K562 (cell line): Measurements from ENCODE around the gene CMIP. TPM values are rescaled to one million over a fixed set of nuclear protein-coding genes. Genes with fewer than 3 reads are reported as not detected.

Experiments used
- ATAC-seq: fragments of 200-7000 bp; cut with Tn5 transposase; 3 replicates; pipeline ENCODE4 v1.9.1; 2020; ENCODE audit warnings: moderate library complexity
- BruUV-seq: library from RNA; stranded (reverse); fragments of 400-500 nt; replicated peaks from 2 replicates; lab custom pipeline; 2021; lab: Mats Ljungman, UMichigan
- CTCF ChIA-PET: fragments of 300-600 bp; formaldehyde crosslinking; extraction: SDS; loops from one replicate; lab custom pipeline; 2021; ENCODE audit warnings: low intra/inter-chr PET ratio; lab: Yijun Ruan, JAX
- POLR2A ChIA-PET: fragments of 300-600, 350-650 bp; sonication (Branson Sonifier 250); formaldehyde crosslinking; extraction: SDS; loops from one replicate; lab custom pipeline; 2021; ENCODE audit warnings: antibody characterized with exemption, inconsistent platforms; lab: Yijun Ruan, JAX
- DNase-seq, 4 experiments: peaks; one replicate each; pipeline versions ENCODE4 v3.0.0 to v3.0.0-alpha.2; 2011 to 2018; ENCODE audit warnings: low spot score in 3 of 4, mixed read lengths in 3 of 4; ENCODE audit errors: extremely low read depth in 1 of 4
- FAIRE-seq: peaks from 2 replicates; lab custom pipeline; 2011; peaks lifted over from hg19 to GRCh38; lab: Jason Lieb, UNC
- H2AFZ ChIP-seq: 2 replicates; pipeline ENCODE4 v1.6.0; 2011; ENCODE audit warnings: low read depth, low read length, control low read depth, inconsistent platforms
- H3K27ac ChIP-seq: fragments of 200-600 bp; 3 replicates; pipeline ENCODE4 v1.8.0; 2011; ENCODE audit warnings: low read depth, mild to moderate bottlenecking, control low read depth, inconsistent platforms, low read length, moderate library complexity, mixed read lengths; ENCODE audit errors: extremely low read depth
- H3K27me3 ChIP-seq, 2 experiments: fragments of 300-600 bp in 1 of 2; 2 replicates in 1 of 2; 3 replicates in 1 of 2; pipeline versions ENCODE4 v1.6.0 to v1.8.0; 2011; ENCODE audit warnings: inconsistent platforms in 2 of 2, low read length in 2 of 2, mild to moderate bottlenecking in 1 of 2, mixed read lengths in 1 of 2, moderate library complexity in 1 of 2; ENCODE audit not compliant: control insufficient read depth in 2 of 2, insufficient read depth in 2 of 2
- H3K36me3 ChIP-seq: fragments of 300-600 bp; 3 replicates; pipeline ENCODE4 v1.8.0; 2011; ENCODE audit warnings: mild to moderate bottlenecking, low read length, inconsistent platforms; ENCODE audit not compliant: control insufficient read depth, insufficient read depth
- H3K4me1 ChIP-seq, 2 experiments: fragments of 200-600 bp in 1 of 2; replicated peaks in 1 of 2; 2 replicates in 1 of 2; 3 replicates in 1 of 2; pipeline versions ENCODE4 v1.5.1 to v1.8.0; 2011; ENCODE audit warnings: inconsistent platforms in 2 of 2, low read length in 2 of 2, mild to moderate bottlenecking in 1 of 2, mixed read lengths in 1 of 2, moderate library complexity in 1 of 2; ENCODE audit not compliant: control insufficient read depth in 2 of 2, insufficient read depth in 2 of 2
- H3K4me2 ChIP-seq: 2 replicates; pipeline ENCODE4 v1.6.1; 2011; ENCODE audit warnings: low read length, control low read depth, inconsistent platforms, mixed read lengths; ENCODE audit not compliant: insufficient read depth
- H3K4me3 ChIP-seq: fragments of 200-600 bp; sonication (generic), shearing (Covaris generic); 2 replicates; pipeline ENCODE4 v1.5.1; 2016; ENCODE audit warnings: control low read depth, inconsistent platforms
- H3K79me2 ChIP-seq: fragments of 200-600 bp; 3 replicates; pipeline ENCODE4 v1.8.0; 2011; ENCODE audit warnings: low read length, inconsistent platforms; ENCODE audit not compliant: control insufficient read depth, insufficient read depth
- H3K9ac ChIP-seq, 2 experiments: 2 replicates each; pipeline versions ENCODE4 v1.6.0 to v1.6.1; 2011; ENCODE audit warnings: low read depth in 2 of 2, low read length in 2 of 2, control low read depth in 1 of 2, inconsistent platforms in 1 of 2, mild to moderate bottlenecking in 1 of 2, mixed read lengths in 1 of 2; ENCODE audit not compliant: insufficient read depth in 1 of 2
- H3K9me1 ChIP-seq: one replicate; pipeline ENCODE4 v1.6.0; 2011; ENCODE audit warnings: inconsistent platforms, mild to moderate bottlenecking, low read length, moderate library complexity; ENCODE audit not compliant: control insufficient read depth, insufficient read depth
- H3K9me3 ChIP-seq: replicated peaks from 2 replicates; pipeline ENCODE4 v1.5.1; 2011; ENCODE audit warnings: low read depth, low read length, inconsistent platforms; ENCODE audit not compliant: control insufficient read depth, insufficient read depth
- H4K20me1 ChIP-seq: replicated peaks from 2 replicates; pipeline ENCODE4 v1.6.1; 2011; ENCODE audit warnings: low read length, inconsistent platforms, mixed read lengths; ENCODE audit not compliant: control insufficient read depth, insufficient read depth
- ATF7 ChIP-seq: fragments of 450-650 bp; IDR thresholded peaks from 2 replicates; pipeline ENCODE4 v1.7.1; 2014; ENCODE audit warnings: mild to moderate bottlenecking, moderate library complexity
- BRD4 ChIP-seq: fragments of 200-600 bp; sonication (generic); IDR thresholded peaks from 2 replicates; pipeline ENCODE4 v1.6.1; 2017; ENCODE audit warnings: inconsistent platforms
- CBX1 ChIP-seq: sonication (generic); IDR thresholded peaks from 2 replicates; pipeline ENCODE4 v1.6.1; 2016; ENCODE audit warnings: antibody characterized with exemption, low read depth, mild to moderate bottlenecking
- CREM ChIP-seq: IDR thresholded peaks from 2 replicates; pipeline ENCODE4 v1.6.1; 2014; ENCODE audit warnings: antibody characterized with exemption, low read depth
- EWSR1 ChIP-seq: fragments of 450-650 bp; IDR thresholded peaks from 2 replicates; pipeline ENCODE4 v1.6.1; 2018; ENCODE audit warnings: borderline replicate concordance, mild to moderate bottlenecking, low read depth, moderate library complexity; ENCODE audit not compliant: partially characterized antibody
- HNRNPL ChIP-seq: fragments of 200-400 bp; formaldehyde crosslinking; IDR thresholded peaks from 2 replicates; pipeline ENCODE4 v1.6.1; 2017; ENCODE audit warnings: low read depth, mild to moderate bottlenecking, low read length
- KDM4B ChIP-seq, 2 experiments: fragments of 450-650 bp in 1 of 2; sonication (generic) in 1 of 2; IDR thresholded peaks; 2 replicates each; pipeline ENCODE4 v1.6.1; 2016 to 2017; ENCODE audit warnings: borderline replicate concordance in 2 of 2, antibody characterized with exemption in 1 of 2, low read depth in 1 of 2, mild to moderate bottlenecking in 1 of 2
- MEF2D ChIP-seq: conservative IDR thresholded peaks from 2 replicates; pipeline ENCODE4 v1.6.1; 2016; ENCODE audit warnings: low read depth, missing genetic modification characterization, missing compliant biosample characterization
- MTA3 ChIP-seq: fragments of 450-650 bp; formaldehyde crosslinking; IDR thresholded peaks from 2 replicates; pipeline ENCODE4 v1.6.1; 2017; ENCODE audit warnings: mild to moderate bottlenecking, borderline replicate concordance
- RAD21 ChIP-seq, 2 experiments: fragments of 250-450 bp in 1 of 2; fragments of 450-650 bp in 1 of 2; sonication (Bioruptor Pico) in 1 of 2; formaldehyde crosslinking in 1 of 2; IDR thresholded peaks in 1 of 2; conservative IDR thresholded peaks in 1 of 2; 2 replicates each; pipeline versions ENCODE4 v1.4.0 to v1.8.0; 2020 to 2022; ENCODE audit warnings: mild to moderate bottlenecking in 2 of 2, moderate library complexity in 1 of 2
- SRSF9 ChIP-seq: fragments of 200-400 bp; formaldehyde crosslinking; IDR thresholded peaks from 2 replicates; pipeline ENCODE4 v1.6.1; 2017; ENCODE audit warnings: low read depth, low read length, borderline replicate concordance
- TCF3 ChIP-seq: sonication (generic); formaldehyde crosslinking; IDR thresholded peaks from 2 replicates; pipeline ENCODE4 v1.4.0; 2020; ENCODE audit warnings: mild to moderate bottlenecking, missing genetic modification reagents
- ZFP36 ChIP-seq: fragments of 150-350 bp; IDR thresholded peaks from 2 replicates; pipeline ENCODE4 v1.6.1; 2018; ENCODE audit warnings: low read length, low read depth; ENCODE audit not compliant: partially characterized antibody
- ZNF253 ChIP-seq: fragments of 250-450 bp; sonication (Bioruptor Pico); conservative IDR thresholded peaks from 2 replicates; pipeline ENCODE4 v1.6.1; 2021; ENCODE audit warnings: mild to moderate bottlenecking
- WGBS: fragments of 100-300 bp; shearing (Covaris generic); methylation state at CpG from one replicate; pipeline ENCODE4 v1.1.6; 2016; ENCODE audit warnings: low coverage, mixed read lengths; ENCODE audit not compliant: insufficient coverage; ENCODE audit errors: missing lambda C conversion rate; 5-methylcytosine and 5-hydroxymethylcytosine counted together
- in situ Hi-C: fragments of 300-500 bp; cut with MboI; formaldehyde crosslinking; loops from 4 replicates; pipeline ENCODE4 v1.15.0; 2018; ENCODE audit warnings: inconsistent platforms, mixed read lengths
- intact Hi-C: fragments of 100-400 bp; cut with micrococcal nuclease; formaldehyde crosslinking; loops from 2 replicates; pipeline ENCODE4 v1.14.2; 2022
- polyA plus RNA-seq, 8 experiments: library from polyadenylated mRNA; depleted of rRNA in 4 of 8; stranded (reverse) in 5 of 8; unstranded in 3 of 8; fragments of >200 nt; fragmentation: Nextera tagmentation in 2 of 8; fragmentation: Illumina TruSeq in 1 of 8; extraction: Ambion mirVana in 2 of 8; extraction: Trizol in 1 of 8; gene quantifications; 2 replicates each; pipeline versions ENCODE4 v1.2.1 to v1.2.3, GENCODE V29; 2011 to 2014; ENCODE audit warnings: inconsistent platforms in 1 of 8, missing spikeins in 1 of 8
- total RNA-seq, 7 experiments: library from RNA; depleted of rRNA in 6 of 7; stranded (reverse); fragments of >200 nt in 6 of 7; fragmentation: Illumina TruSeq in 2 of 7; extraction: Trizol in 2 of 7; gene quantifications; 2 replicates each; pipeline versions ENCODE4 v1.2.1 to v1.2.3, GENCODE V29; 2011 to 2021; ENCODE audit warnings: low replicate concordance in 1 of 7
- TF ChIP-seq, protein P1 (sequence below): fragments of 250-450 bp; sonication (Bioruptor Pico); IDR thresholded peaks from 2 replicates; pipeline ENCODE4 v1.8.0; 2022; ENCODE audit warnings: inconsistent platforms, mild to moderate bottlenecking, moderate library complexity, borderline replicate concordance
- TF ChIP-seq, protein P2 (sequence below), 2 experiments: fragments of 450-650 bp; IDR thresholded peaks; 2 replicates each; pipeline ENCODE4 v1.6.1; 2016
- TF ChIP-seq, protein P3 (sequence below), 2 experiments: fragments of 450-650 bp in 1 of 2; sonication (generic) in 1 of 2; formaldehyde crosslinking in 1 of 2; IDR thresholded peaks in 1 of 2; conservative IDR thresholded peaks in 1 of 2; 2 replicates each; pipeline versions ENCODE4 v1.6.1 to v1.8.1; 2016 to 2023; ENCODE audit warnings: mild to moderate bottlenecking in 2 of 2, moderate library complexity in 2 of 2, inconsistent platforms in 1 of 2, missing genetic modification reagents in 1 of 2

CMIP gene
- total and polyA plus RNA-seq, 9 of the 15 experiments (the other 6 are each of a cell fraction or from before 2014, with no cell fraction given) = 0.94 to 82.5 (median 10.3) TPM

DNA sequence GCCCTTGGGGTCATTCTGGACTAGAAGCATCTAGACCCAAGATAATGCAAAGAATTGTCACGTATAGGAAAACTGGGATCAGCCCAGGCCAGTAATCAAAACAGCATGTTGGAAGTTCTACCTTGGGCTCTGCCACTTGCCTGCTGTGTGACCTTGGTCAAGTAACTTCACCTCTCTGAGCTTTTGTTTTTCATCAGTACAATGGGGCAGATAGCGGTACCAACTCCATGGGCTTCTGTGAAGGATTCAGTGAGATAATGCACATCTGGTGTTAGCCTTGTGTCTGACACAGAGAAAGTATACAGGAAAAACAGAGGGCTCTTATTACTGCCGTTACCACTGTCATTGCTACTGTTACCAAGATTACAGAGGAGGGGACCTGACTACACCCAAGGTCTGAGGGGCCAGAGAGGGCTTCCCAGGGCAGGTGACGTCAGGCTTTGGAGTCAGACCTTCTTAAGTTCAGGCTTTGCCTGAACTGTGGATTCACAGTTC lies 24.6 kb downstream of the CMIP start:
- intact Hi-C loops (loop anchor here (2.0 kb wide), 1 partner anchor 16 kb away; no protein-coding TSS in a partner anchor), in situ Hi-C loops (no loop called here)
- H4K20me1 ChIP-seq = peaks cover 21% of the 10 kb centered on the region; the same call in 1 of the 2 replicates
- no peak overlapping the region for H3K4me3 ChIP-seq
- peak; percentile 60 for ATAC-seq
- peaks cover 99% of the 10 kb centered on the region for H3K79me2 ChIP-seq
- no peaks in the 10 kb centered on the region for H3K27me3 ChIP-seq
- peak overlapping the region; percentile 70 for H3K27ac ChIP-seq
- no TSS peak for BruUV-seq
- H3K4me2 ChIP-seq = peak overlapping the region; percentile 53
- no peak overlapping the region for H2AFZ ChIP-seq
- peaks cover 44 to 48% of the 10 kb centered on the region in 2 experiments for H3K4me1 ChIP-seq
- POLR2A ChIA-PET = interaction anchor here (1.2 to 2.2 kb wide), 3 partner anchors 12 to 19 kb away, joined by 4 to 14 read pairs (median 9); no protein-coding TSS in a partner anchor
- peak in 2 of 4 experiments; percentile 58 to 70 for DNase-seq
- H3K9ac ChIP-seq = peak overlapping the region; percentile 39 to 75; a peak in 3 of 4 replicates
- 28% methylated on average over 4 of the region's 4 CpGs for WGBS
- peak; percentile 40 for FAIRE-seq
- no peaks in the 10 kb centered on the region for H3K9me1 ChIP-seq
- peaks cover 39% of the 10 kb centered on the region for H3K36me3 ChIP-seq
- CTCF ChIA-PET = no interaction called here
- no peaks in the 10 kb centered on the region for H3K9me3 ChIP-seq
- TF ChIP-seq BRD4 = 0 out of 2 replicates have a peak, but pooled peaks have one; percentile 22
- TF ChIP-seq, protein P1, sequence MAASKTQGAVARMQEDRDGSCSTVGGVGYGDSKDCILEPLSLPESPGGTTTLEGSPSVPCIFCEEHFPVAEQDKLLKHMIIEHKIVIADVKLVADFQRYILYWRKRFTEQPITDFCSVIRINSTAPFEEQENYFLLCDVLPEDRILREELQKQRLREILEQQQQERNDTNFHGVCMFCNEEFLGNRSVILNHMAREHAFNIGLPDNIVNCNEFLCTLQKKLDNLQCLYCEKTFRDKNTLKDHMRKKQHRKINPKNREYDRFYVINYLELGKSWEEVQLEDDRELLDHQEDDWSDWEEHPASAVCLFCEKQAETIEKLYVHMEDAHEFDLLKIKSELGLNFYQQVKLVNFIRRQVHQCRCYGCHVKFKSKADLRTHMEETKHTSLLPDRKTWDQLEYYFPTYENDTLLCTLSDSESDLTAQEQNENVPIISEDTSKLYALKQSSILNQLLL (CRISPR knock-in tag) = no peak
- 0 out of 2 replicates have a peak, but pooled peaks have one; percentile 23 for TF ChIP-seq MEF2D (tag)
- TF ChIP-seq ZNF253 (CRISPR knock-in tag) = no peak
- TF ChIP-seq SRSF9 = no peak
- TF ChIP-seq TCF3 = 0 out of 2 replicates have a peak, but pooled peaks have one; percentile 11
- peak; percentile 83 for TF ChIP-seq ATF7
- TF ChIP-seq KDM4B (IDR thresholded peaks at IDR 0.05; ENCODE audit: borderline replicate concordance in 2 of 2, low read depth in 1 of 2) = 0 out of 4 replicates have a peak, but pooled peaks of 1 of the 2 experiments have one; percentile 56
- TF ChIP-seq EWSR1 = no peak
- TF ChIP-seq RAD21 (CRISPR knock-in tag; conservative IDR thresholded peaks at IDR 0.05 in 1 of 2, IDR thresholded peaks at IDR 0.05 in 1 of 2) = no peak
- peak; percentile 94 for TF ChIP-seq ZFP36
- TF ChIP-seq, protein P2, sequence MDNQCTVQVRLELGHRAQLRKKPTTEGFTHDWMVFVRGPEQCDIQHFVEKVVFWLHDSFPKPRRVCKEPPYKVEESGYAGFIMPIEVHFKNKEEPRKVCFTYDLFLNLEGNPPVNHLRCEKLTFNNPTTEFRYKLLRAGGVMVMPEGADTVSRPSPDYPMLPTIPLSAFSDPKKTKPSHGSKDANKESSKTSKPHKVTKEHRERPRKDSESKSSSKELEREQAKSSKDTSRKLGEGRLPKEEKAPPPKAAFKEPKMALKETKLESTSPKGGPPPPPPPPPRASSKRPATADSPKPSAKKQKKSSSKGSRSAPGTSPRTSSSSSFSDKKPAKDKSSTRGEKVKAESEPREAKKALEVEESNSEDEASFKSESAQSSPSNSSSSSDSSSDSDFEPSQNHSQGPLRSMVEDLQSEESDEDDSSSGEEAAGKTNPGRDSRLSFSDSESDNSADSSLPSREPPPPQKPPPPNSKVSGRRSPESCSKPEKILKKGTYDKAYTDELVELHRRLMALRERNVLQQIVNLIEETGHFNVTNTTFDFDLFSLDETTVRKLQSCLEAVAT (IDR thresholded peaks at IDR 0.05) = no peak
- peak; percentile 34; the same call in 1 of the 2 replicates for TF ChIP-seq MTA3
- peak; percentile 90; the same call in 1 of the 2 replicates for TF ChIP-seq CBX1
- 0 out of 2 replicates have a peak, but pooled peaks have one; percentile 55 for TF ChIP-seq HNRNPL
- TF ChIP-seq CREM = peak; percentile 51; the same call in 1 of the 2 replicates
- TF ChIP-seq, protein P3, sequence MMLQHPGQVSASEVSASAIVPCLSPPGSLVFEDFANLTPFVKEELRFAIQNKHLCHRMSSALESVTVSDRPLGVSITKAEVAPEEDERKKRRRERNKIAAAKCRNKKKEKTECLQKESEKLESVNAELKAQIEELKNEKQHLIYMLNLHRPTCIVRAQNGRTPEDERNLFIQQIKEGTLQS (IDR thresholded peaks at IDR 0.05) = peak; percentile 70
- TF ChIP-seq, protein P3 (CRISPR knock-in tag; conservative IDR thresholded peaks at IDR 0.05) = no peak
